Liver (tissue), 9 donors: ENCODE measurements around the gene BCR. TPM values are rescaled to one million over a fixed set of nuclear protein-coding genes. Genes with fewer than 3 reads are reported as not detected.
A peak's percentile ranks its signal among the peaks of the same experiment; 100 is the strongest.

Source experiments
- DNase-seq: peaks from one replicate; pipeline ENCODE4 v3.0.0-alpha.2; 2017; ENCODE audit warnings: low spot score
- H3K27ac ChIP-seq, 2 donors: one replicate each; pipeline ENCODE4 v1.7.0; 2013; ENCODE audit warnings: inconsistent platforms in 2 of 2, low read length in 2 of 2, control low read depth in 1 of 2, low read depth in 1 of 2, mild to moderate bottlenecking in 1 of 2
- H3K27me3 ChIP-seq, 4 donors: one replicate each; pipeline versions ENCODE4 v1.6.1 to v1.7.0; 2013; ENCODE audit warnings: low read length in 3 of 4, inconsistent platforms in 1 of 4, mild to moderate bottlenecking in 1 of 4, moderate library complexity in 1 of 4; ENCODE audit not compliant: control insufficient read depth in 4 of 4, insufficient read depth in 4 of 4
- H3K36me3 ChIP-seq, 4 donors: one replicate each; pipeline versions ENCODE4 v1.6.1 to v1.7.0; 2013; ENCODE audit warnings: low read length in 3 of 4, mild to moderate bottlenecking in 3 of 4, low read depth in 1 of 4, moderate library complexity in 1 of 4; ENCODE audit not compliant: control insufficient read depth in 4 of 4, insufficient read depth in 3 of 4
- H3K4me1 ChIP-seq, 4 donors: one replicate each; pipeline versions ENCODE4 v1.6.1 to v1.7.0; 2013; ENCODE audit warnings: low read length in 3 of 4, mild to moderate bottlenecking in 3 of 4, moderate library complexity in 1 of 4; ENCODE audit not compliant: control insufficient read depth in 4 of 4, insufficient read depth in 4 of 4
- H3K4me3 ChIP-seq, 3 donors: one replicate each; pipeline versions ENCODE4 v1.6.1 to v1.7.0; 2013; ENCODE audit warnings: low read length in 3 of 3, control low read depth in 1 of 3, low read depth in 1 of 3, mild to moderate bottlenecking in 1 of 3
- H3K9ac ChIP-seq, 2 donors: one replicate each; pipeline ENCODE4 v1.7.0; 2013; ENCODE audit warnings: low read length in 2 of 2, mild to moderate bottlenecking in 2 of 2, moderate library complexity in 2 of 2, control low read depth in 1 of 2, low read depth in 1 of 2
- H3K9me3 ChIP-seq, 4 donors: one replicate each; pipeline versions ENCODE4 v1.6.1 to v1.7.0; 2013; ENCODE audit warnings: low read length in 3 of 4; ENCODE audit not compliant: control insufficient read depth in 4 of 4
- EGR1 ChIP-seq, 2 donors: IDR thresholded peaks; 2 replicates each; pipeline ENCODE4 v1.6.1; 2016 to 2018; ENCODE audit warnings: antibody characterized with exemption in 2 of 2, low read depth in 2 of 2
- GABPA ChIP-seq, 2 donors: IDR thresholded peaks in 1 of 2; conservative IDR thresholded peaks in 1 of 2; 2 replicates each; pipeline ENCODE4 v1.6.1; 2016; ENCODE audit warnings: antibody characterized with exemption in 2 of 2, mild to moderate bottlenecking in 1 of 2, moderate library complexity in 1 of 2
- HNF4A ChIP-seq, 2 donors: conservative IDR thresholded peaks; 2 replicates each; pipeline ENCODE4 v1.6.1; 2016; ENCODE audit warnings: antibody characterized with exemption in 2 of 2, mild to moderate bottlenecking in 2 of 2
- HNF4G ChIP-seq: IDR thresholded peaks from 2 replicates; pipeline ENCODE4 v1.6.1; 2016; ENCODE audit warnings: antibody characterized with exemption
- JUND ChIP-seq, 2 donors: IDR thresholded peaks; 2 replicates each; pipeline ENCODE4 v1.6.1; 2016; ENCODE audit warnings: antibody characterized with exemption in 2 of 2
- NR2F2 ChIP-seq: IDR thresholded peaks from 2 replicates; pipeline ENCODE4 v1.6.1; 2016; ENCODE audit warnings: antibody characterized with exemption
- RAD21 ChIP-seq, 2 donors: IDR thresholded peaks; 2 replicates each; pipeline ENCODE4 v1.6.1; 2016; ENCODE audit warnings: antibody characterized with exemption in 2 of 2, mild to moderate bottlenecking in 2 of 2
- RXRA ChIP-seq, 2 donors: IDR thresholded peaks; 2 replicates each; pipeline ENCODE4 v1.6.1; 2017 to 2018; ENCODE audit warnings: antibody characterized with exemption in 2 of 2, mild to moderate bottlenecking in 1 of 2
- SP1 ChIP-seq: IDR thresholded peaks from 2 replicates; pipeline ENCODE4 v1.6.1; 2018; ENCODE audit warnings: antibody characterized with exemption, mild to moderate bottlenecking
- TAF1 ChIP-seq: conservative IDR thresholded peaks from 2 replicates; pipeline ENCODE4 v1.6.1; 2016; ENCODE audit warnings: antibody characterized with exemption, mild to moderate bottlenecking
- YY1 ChIP-seq: IDR thresholded peaks from 2 replicates; pipeline ENCODE4 v1.6.1; 2016; ENCODE audit warnings: antibody characterized with exemption, mild to moderate bottlenecking
- WGBS: extraction: QIAGEN DNeasy Blood & Tissue Kit; methylation state at CpG from one replicate; pipeline ENCODE4 v1.1.7; 2013; 5-methylcytosine and 5-hydroxymethylcytosine counted together
- polyA plus RNA-seq, 2 donors: library from polyadenylated mRNA; stranded (reverse) in 1 of 2; unstranded in 1 of 2; fragments of 200-250 nt in 1 of 2; fragments of >200 nt in 1 of 2; fragmentation: Nextera tagmentation in 1 of 2; extraction: Ambion mirVana in 1 of 2; gene quantifications; one replicate each; pipeline versions ENCODE4 v1.2.1 to v1.2.3, GENCODE V29; 2013 to 2015
- total RNA-seq, 2 donors: library from RNA; depleted of rRNA; stranded (reverse); fragments of >200 nt; gene quantifications; one replicate each; pipeline ENCODE4 v1.2.3, GENCODE V29; 2014
- TF ChIP-seq, protein P1 (sequence below): IDR thresholded peaks from 2 replicates; pipeline ENCODE4 v1.6.1; 2016; ENCODE audit warnings: antibody characterized with exemption
- TF ChIP-seq, protein P2 (sequence below): IDR thresholded peaks from 2 replicates; pipeline ENCODE4 v1.6.1; 2016; ENCODE audit warnings: antibody characterized with exemption, mild to moderate bottlenecking
- TF ChIP-seq, protein P3 (sequence below): fragments of 150-350 bp; IDR thresholded peaks from 2 replicates; pipeline ENCODE4 v1.5.1; 2017; ENCODE audit warnings: improper control_type of control experiment, low read depth, low read length; ENCODE audit not compliant: missing input control
- TF ChIP-seq, protein P4 (sequence below): IDR thresholded peaks from 2 replicates; pipeline ENCODE4 v1.6.1; 2016; ENCODE audit warnings: antibody characterized with exemption
- TF ChIP-seq, protein P5 (sequence below): IDR thresholded peaks from 2 replicates; pipeline ENCODE4 v1.6.1; 2016; ENCODE audit warnings: antibody characterized with exemption
- donor health status: healthy.
- donor health status: healthy.
- donor health status: healthy.
- donor health status: healthy.
- donor health status: healthy.

The BCR gene
- total and polyA plus RNA-seq, 4 donors, result 7.4 to 35.6 (median 18.3) TPM

DNA sequence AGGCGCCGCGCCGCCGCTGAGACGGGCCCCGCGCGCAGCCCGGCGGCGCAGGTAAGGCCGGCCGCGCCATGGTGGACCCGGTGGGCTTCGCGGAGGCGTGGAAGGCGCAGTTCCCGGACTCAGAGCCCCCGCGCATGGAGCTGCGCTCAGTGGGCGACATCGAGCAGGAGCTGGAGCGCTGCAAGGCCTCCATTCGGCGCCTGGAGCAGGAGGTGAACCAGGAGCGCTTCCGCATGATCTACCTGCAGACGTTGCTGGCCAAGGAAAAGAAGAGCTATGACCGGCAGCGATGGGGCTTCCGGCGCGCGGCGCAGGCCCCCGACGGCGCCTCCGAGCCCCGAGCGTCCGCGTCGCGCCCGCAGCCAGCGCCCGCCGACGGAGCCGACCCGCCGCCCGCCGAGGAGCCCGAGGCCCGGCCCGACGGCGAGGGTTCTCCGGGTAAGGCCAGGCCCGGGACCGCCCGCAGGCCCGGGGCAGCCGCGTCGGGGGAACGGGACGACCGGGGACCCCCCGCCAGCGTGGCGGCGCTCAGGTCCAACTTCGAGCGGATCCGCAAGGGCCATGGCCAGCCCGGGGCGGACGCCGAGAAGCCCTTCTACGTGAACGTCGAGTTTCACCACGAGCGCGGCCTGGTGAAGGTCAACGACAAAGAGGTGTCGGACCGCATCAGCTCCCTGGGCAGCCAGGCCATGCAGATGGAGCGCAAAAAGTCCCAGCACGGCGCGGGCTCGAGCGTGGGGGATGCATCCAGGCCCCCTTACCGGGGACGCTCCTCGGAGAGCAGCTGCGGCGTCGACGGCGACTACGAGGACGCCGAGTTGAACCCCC, 798 bp downstream of the BCR start:
- 17% methylated on average over 112 of the region's 112 CpGs for WGBS
- peaks cover 12 to 55% (median 45%) of the 10 kb centered on the region in 4 donors for H3K4me1 ChIP-seq
- no peak overlapping the region for H3K9ac ChIP-seq
- TF ChIP-seq JUND (IDR thresholded peaks at IDR 0.05) (no peak), SP1 (no peak), EGR1 (IDR thresholded peaks at IDR 0.05; ENCODE audit: low read depth in 2 of 2) (no peak), RXRA (IDR thresholded peaks at IDR 0.05) (no peak), NR2F2 (no peak), TAF1 (no peak), RAD21 (IDR thresholded peaks at IDR 0.05) (no peak), HNF4A (conservative IDR thresholded peaks at IDR 0.05) (no peak), GABPA (IDR thresholded peaks at IDR 0.05 in 1 of 2, conservative IDR thresholded peaks at IDR 0.05 in 1 of 2) (no peak), HNF4G (no peak), YY1 (no peak)
- TF ChIP-seq, protein P1, sequence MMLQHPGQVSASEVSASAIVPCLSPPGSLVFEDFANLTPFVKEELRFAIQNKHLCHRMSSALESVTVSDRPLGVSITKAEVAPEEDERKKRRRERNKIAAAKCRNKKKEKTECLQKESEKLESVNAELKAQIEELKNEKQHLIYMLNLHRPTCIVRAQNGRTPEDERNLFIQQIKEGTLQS, result no peak
- TF ChIP-seq, protein P2, sequence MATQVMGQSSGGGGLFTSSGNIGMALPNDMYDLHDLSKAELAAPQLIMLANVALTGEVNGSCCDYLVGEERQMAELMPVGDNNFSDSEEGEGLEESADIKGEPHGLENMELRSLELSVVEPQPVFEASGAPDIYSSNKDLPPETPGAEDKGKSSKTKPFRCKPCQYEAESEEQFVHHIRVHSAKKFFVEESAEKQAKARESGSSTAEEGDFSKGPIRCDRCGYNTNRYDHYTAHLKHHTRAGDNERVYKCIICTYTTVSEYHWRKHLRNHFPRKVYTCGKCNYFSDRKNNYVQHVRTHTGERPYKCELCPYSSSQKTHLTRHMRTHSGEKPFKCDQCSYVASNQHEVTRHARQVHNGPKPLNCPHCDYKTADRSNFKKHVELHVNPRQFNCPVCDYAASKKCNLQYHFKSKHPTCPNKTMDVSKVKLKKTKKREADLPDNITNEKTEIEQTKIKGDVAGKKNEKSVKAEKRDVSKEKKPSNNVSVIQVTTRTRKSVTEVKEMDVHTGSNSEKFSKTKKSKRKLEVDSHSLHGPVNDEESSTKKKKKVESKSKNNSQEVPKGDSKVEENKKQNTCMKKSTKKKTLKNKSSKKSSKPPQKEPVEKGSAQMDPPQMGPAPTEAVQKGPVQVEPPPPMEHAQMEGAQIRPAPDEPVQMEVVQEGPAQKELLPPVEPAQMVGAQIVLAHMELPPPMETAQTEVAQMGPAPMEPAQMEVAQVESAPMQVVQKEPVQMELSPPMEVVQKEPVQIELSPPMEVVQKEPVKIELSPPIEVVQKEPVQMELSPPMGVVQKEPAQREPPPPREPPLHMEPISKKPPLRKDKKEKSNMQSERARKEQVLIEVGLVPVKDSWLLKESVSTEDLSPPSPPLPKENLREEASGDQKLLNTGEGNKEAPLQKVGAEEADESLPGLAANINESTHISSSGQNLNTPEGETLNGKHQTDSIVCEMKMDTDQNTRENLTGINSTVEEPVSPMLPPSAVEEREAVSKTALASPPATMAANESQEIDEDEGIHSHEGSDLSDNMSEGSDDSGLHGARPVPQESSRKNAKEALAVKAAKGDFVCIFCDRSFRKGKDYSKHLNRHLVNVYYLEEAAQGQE, result no peak
- TF ChIP-seq, protein P3, sequence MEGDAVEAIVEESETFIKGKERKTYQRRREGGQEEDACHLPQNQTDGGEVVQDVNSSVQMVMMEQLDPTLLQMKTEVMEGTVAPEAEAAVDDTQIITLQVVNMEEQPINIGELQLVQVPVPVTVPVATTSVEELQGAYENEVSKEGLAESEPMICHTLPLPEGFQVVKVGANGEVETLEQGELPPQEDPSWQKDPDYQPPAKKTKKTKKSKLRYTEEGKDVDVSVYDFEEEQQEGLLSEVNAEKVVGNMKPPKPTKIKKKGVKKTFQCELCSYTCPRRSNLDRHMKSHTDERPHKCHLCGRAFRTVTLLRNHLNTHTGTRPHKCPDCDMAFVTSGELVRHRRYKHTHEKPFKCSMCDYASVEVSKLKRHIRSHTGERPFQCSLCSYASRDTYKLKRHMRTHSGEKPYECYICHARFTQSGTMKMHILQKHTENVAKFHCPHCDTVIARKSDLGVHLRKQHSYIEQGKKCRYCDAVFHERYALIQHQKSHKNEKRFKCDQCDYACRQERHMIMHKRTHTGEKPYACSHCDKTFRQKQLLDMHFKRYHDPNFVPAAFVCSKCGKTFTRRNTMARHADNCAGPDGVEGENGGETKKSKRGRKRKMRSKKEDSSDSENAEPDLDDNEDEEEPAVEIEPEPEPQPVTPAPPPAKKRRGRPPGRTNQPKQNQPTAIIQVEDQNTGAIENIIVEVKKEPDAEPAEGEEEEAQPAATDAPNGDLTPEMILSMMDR, result no peak
- TF ChIP-seq, protein P4, sequence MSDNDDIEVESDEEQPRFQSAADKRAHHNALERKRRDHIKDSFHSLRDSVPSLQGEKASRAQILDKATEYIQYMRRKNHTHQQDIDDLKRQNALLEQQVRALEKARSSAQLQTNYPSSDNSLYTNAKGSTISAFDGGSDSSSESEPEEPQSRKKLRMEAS, result no peak
- TF ChIP-seq, protein P5, sequence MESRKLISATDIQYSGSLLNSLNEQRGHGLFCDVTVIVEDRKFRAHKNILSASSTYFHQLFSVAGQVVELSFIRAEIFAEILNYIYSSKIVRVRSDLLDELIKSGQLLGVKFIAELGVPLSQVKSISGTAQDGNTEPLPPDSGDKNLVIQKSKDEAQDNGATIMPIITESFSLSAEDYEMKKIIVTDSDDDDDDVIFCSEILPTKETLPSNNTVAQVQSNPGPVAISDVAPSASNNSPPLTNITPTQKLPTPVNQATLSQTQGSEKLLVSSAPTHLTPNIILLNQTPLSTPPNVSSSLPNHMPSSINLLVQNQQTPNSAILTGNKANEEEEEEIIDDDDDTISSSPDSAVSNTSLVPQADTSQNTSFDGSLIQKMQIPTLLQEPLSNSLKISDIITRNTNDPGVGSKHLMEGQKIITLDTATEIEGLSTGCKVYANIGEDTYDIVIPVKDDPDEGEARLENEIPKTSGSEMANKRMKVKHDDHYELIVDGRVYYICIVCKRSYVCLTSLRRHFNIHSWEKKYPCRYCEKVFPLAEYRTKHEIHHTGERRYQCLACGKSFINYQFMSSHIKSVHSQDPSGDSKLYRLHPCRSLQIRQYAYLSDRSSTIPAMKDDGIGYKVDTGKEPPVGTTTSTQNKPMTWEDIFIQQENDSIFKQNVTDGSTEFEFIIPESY, result no peak
- no peaks in the 10 kb centered on the region for H3K36me3 ChIP-seq
- peak overlapping the region; percentile 76 to 93 (median 78) for H3K4me3 ChIP-seq
- peak overlapping the region; percentile 36 to 62 for H3K27ac ChIP-seq
- no peaks in the 10 kb centered on the region for H3K27me3 ChIP-seq
- no peak for DNase-seq
- H3K9me3 ChIP-seq, result no peaks in the 10 kb centered on the region
